ENCODE data around the gene ALX3. TPM values are rescaled to one million over a fixed set of nuclear protein-coding genes. Genes with fewer than 3 reads are reported as not detected.
"Not testable (repeated sequence)": the region's sequence is repeated elsewhere in the genome, so short reads cannot be mapped to it uniquely, and the experiment has no call there.

ALX3 gene
- total and polyA plus RNA-seq, 7 donors = 0.13 TPM; not detected in 6

GRCh38 chr1:110083866-110084226, 13.4 kb upstream of the ALX3 start:
- 1 to 2% methylated on average over 37 of the region's 37 CpGs for WGBS, 2 donors
- H3K27ac ChIP-seq = peak overlapping the region; percentile 68 to 85 (median 79)
- no peaks in the 10 kb centered on the region for H3K9me3 ChIP-seq
- H3K36me3 ChIP-seq = no peaks in the 10 kb centered on the region
- H3K27me3 ChIP-seq = peaks cover 0 to 9% (median 0%) of the 10 kb centered on the region in 3 donors
- H3K4me1 ChIP-seq = peaks cover 0 to 17% (median 13%) of the 10 kb centered on the region in 4 donors
- TF ChIP-seq EP300 (IDR thresholded peaks at IDR 0.05) = no peak
- DNase-seq = no peak
- H3K4me3 ChIP-seq = peak overlapping the region; percentile 59 to 73 (median 62)
- intact Hi-C loops (cut with DNase I) = no loop called here

GRCh38 chr1:110083061-110083865, 12.8 kb upstream of the ALX3 start:
- peak overlapping the region; percentile 68 to 85 (median 79) for H3K27ac ChIP-seq
- intact Hi-C loops (cut with DNase I) = no loop called here
- TF ChIP-seq POLR2AphosphoS5 (IDR thresholded peaks at IDR 0.05) (peak in 1 of 4 donors; percentile 13), EP300 (IDR thresholded peaks at IDR 0.05) (no peak), POLR2A (IDR thresholded peaks at IDR 0.05) (no peak)
- no peaks in the 10 kb centered on the region for H3K9me3 ChIP-seq
- H3K4me1 ChIP-seq = peaks cover 0 to 17% (median 13%) of the 10 kb centered on the region in 4 donors
- peak overlapping the region; percentile 59 to 73 (median 62) for H3K4me3 ChIP-seq
- H3K27me3 ChIP-seq = peaks cover 0 to 9% (median 0%) of the 10 kb centered on the region in 3 donors
- no peak for DNase-seq
- H3K36me3 ChIP-seq = no peaks in the 10 kb centered on the region
- WGBS, 2 donors = 13 to 23% methylated on average over 15 of the region's 15 CpGs

GRCh38 chr1:110082477-110082876, 12.0 kb upstream of the ALX3 start:
- intact Hi-C loops (cut with DNase I) = no loop called here
- 84 to 93% methylated on average over 5 of the region's 5 CpGs for WGBS, 2 donors
- no peaks in the 10 kb centered on the region for H3K9me3 ChIP-seq

GRCh38 chr1:110081061-110081460, 10.6 kb upstream of the ALX3 start:
- TF ChIP-seq CTCF (IDR thresholded peaks at IDR 0.05) (no peak), POLR2AphosphoS5 (IDR thresholded peaks at IDR 0.05) (no peak), POLR2A (IDR thresholded peaks at IDR 0.05) (no peak), EP300 (IDR thresholded peaks at IDR 0.05) (no peak)
- Histone ChIP-seq H3K9me3 (no peaks in the 10 kb centered on the region), H3K27ac (no peak overlapping the region), H3K36me3 (no peaks in the 10 kb centered on the region), H3K27me3 (peaks cover 0 to 14% (median 0%) of the 10 kb centered on the region in 3 donors), H3K4me1 (peaks cover 0 to 17% (median 13%) of the 10 kb centered on the region in 4 donors), H3K4me3 (no peak overlapping the region)
- intact Hi-C loops (cut with DNase I) = no loop called here
- no peak for DNase-seq
- WGBS, 2 donors = 91 to 92% methylated on average over 5 of the region's 5 CpGs

More at GRCh38 chr1:110082477-110082876, 12.0 kb upstream of the ALX3 start:
- no peak overlapping the region for H3K4me3 ChIP-seq
- no peak for DNase-seq
- H3K27ac ChIP-seq = no peak overlapping the region
- H3K4me1 ChIP-seq = peaks cover 0 to 17% (median 13%) of the 10 kb centered on the region in 4 donors
- peaks cover 0 to 9% (median 0%) of the 10 kb centered on the region in 3 donors for H3K27me3 ChIP-seq
- TF ChIP-seq EP300 (IDR thresholded peaks at IDR 0.05) = no peak
- TF ChIP-seq CTCF (IDR thresholded peaks at IDR 0.05) = no peak
- TF ChIP-seq POLR2A (IDR thresholded peaks at IDR 0.05) = no peak
- TF ChIP-seq POLR2AphosphoS5 (IDR thresholded peaks at IDR 0.05) = no peak
- no peaks in the 10 kb centered on the region for H3K36me3 ChIP-seq

GRCh38 chr1:110079995-110080394, 9.5 kb upstream of the ALX3 start:
- H3K9me3 ChIP-seq; intact Hi-C loops (cut with DNase I); H3K27ac ChIP-seq; DNase-seq; H3K36me3 ChIP-seq; H3K4me3 ChIP-seq: not testable (repeated sequence)
- peaks cover 0 to 23% (median 0%) of the 10 kb centered on the region in 3 donors for H3K27me3 ChIP-seq
- WGBS, 2 donors = 97% methylated on average over 2 of the region's 2 CpGs
- H3K4me1 ChIP-seq = peaks cover 0 to 17% (median 10%) of the 10 kb centered on the region in 4 donors

GRCh38 chr1:110076789-110077500, 6.5 kb upstream of the ALX3 start:
- H3K9me3 ChIP-seq = no peaks in the 10 kb centered on the region
- H3K27ac ChIP-seq = no peak overlapping the region
- H3K27me3 ChIP-seq = peaks cover 7 to 45% (median 17%) of the 10 kb centered on the region in 3 donors
- no peak overlapping the region for H3K4me3 ChIP-seq
- TF ChIP-seq EP300 (IDR thresholded peaks at IDR 0.05) (no peak), POLR2AphosphoS5 (IDR thresholded peaks at IDR 0.05) (no peak), CTCF (IDR thresholded peaks at IDR 0.05) (no peak), POLR2A (IDR thresholded peaks at IDR 0.05) (no peak)
- DNase-seq = no peak
- intact Hi-C loops (cut with DNase I) = no loop called here
- no peaks in the 10 kb centered on the region for H3K4me1 ChIP-seq
- H3K36me3 ChIP-seq = no peaks in the 10 kb centered on the region
- WGBS, 2 donors = 82 to 90% methylated on average over 3 of the region's 3 CpGs

All from sigmoid colon (tissue), 7 donors.